Body of pancreas (tissue), 4 donors: ENCODE results near the gene MRM2. TPM values are rescaled to one million over a fixed set of nuclear protein-coding genes. Genes with fewer than 3 reads are reported as not detected.

Experiments
- ATAC-seq: fragments of 150-250 bp; one replicate; pipeline ENCODE4 v1.9.1; 2016
- DNase-seq, 4 donors: peaks; one replicate each; pipeline ENCODE4 v3.0.0-alpha.2; 2019
- H3K27ac ChIP-seq, 4 donors: fragments of 200-600 bp; sonication (generic); 1 replicate in 3 of 4; 2 replicates in 1 of 4; pipeline versions ENCODE4 v1.5.1 to v1.6.1; 2016 to 2019; ENCODE audit warnings: mild to moderate bottlenecking in 1 of 4, mixed read lengths in 1 of 4, moderate library complexity in 1 of 4
- H3K27me3 ChIP-seq, 2 donors: fragments of 200-600 bp; sonication (generic); one replicate each; pipeline ENCODE4 v1.6.0; 2016; ENCODE audit warnings: mild to moderate bottlenecking in 1 of 2
- H3K36me3 ChIP-seq, 2 donors: fragments of 200-600 bp; sonication (generic); replicated peaks in 1 of 2; 2 replicates each; pipeline ENCODE4 v1.5.1; 2016; ENCODE audit warnings: low read depth in 2 of 2; ENCODE audit not compliant: insufficient read depth in 1 of 2
- H3K4me1 ChIP-seq: fragments of 200-600 bp; sonication (generic); one replicate; pipeline ENCODE4 v1.6.0; 2016
- H3K4me3 ChIP-seq, 2 donors: fragments of 200-600 bp; sonication (generic); 1 replicate in 1 of 2; 2 replicates in 1 of 2; pipeline ENCODE4 v1.5.1; 2016 to 2019
- H3K9me3 ChIP-seq, 3 donors: fragments of 200-600 bp; sonication (generic); 1 replicate in 2 of 3; 2 replicates in 1 of 3; pipeline ENCODE4 v1.5.1; 2016
- POLR2A ChIP-seq, 3 donors: fragments of 450-650 bp; IDR thresholded peaks; one replicate each; pipeline ENCODE4 v1.6.1; 2016; ENCODE audit warnings: antibody characterized with exemption in 3 of 3, mild to moderate bottlenecking in 2 of 3
- whole genome bisulfite sequencing, 2 donors: methylation state at CpG; one replicate each; pipeline ENCODE4 v1.1.5; 2017; 5-methylcytosine and 5-hydroxymethylcytosine counted together
- intact Hi-C: fragments of 100-400 bp; cut with DNase I; formaldehyde crosslinking; loops from one replicate; pipeline ENCODE4 v1.15.1; 2023
- total RNA-seq, 2 donors: library from RNA; depleted of rRNA; stranded (reverse); fragments of >200 nt; gene quantifications; one replicate each; pipeline ENCODE4 v1.1.0, GENCODE V29; 2016
- TF ChIP-seq, protein P1 (sequence below), 7 experiments: fragments of 450-650 bp in 4 of 7; fragments of 200-600 bp in 3 of 7; sonication (generic) in 3 of 7; IDR thresholded peaks; one replicate each; pipeline ENCODE4 v1.5.1; 2016 to 2019; ENCODE audit warnings: antibody characterized with exemption in 7 of 7

The MRM2 gene
- total RNA-seq, 2 donors from 2014 or later = 7.6 to 8.8 TPM

- Histone ChIP-seq H3K4me3 (no peak overlapping the region), H3K27me3 (no peaks in the 10 kb centered on the region), H3K36me3 (no peaks in the 10 kb centered on the region), H3K27ac (no peak overlapping the region), H3K4me1 (peaks cover 5% of the 10 kb centered on the region), H3K9me3 (no peaks in the 10 kb centered on the region)
- TF ChIP-seq POLR2A (IDR thresholded peaks at IDR 0.05) = no peak
- TF ChIP-seq, protein P1, sequence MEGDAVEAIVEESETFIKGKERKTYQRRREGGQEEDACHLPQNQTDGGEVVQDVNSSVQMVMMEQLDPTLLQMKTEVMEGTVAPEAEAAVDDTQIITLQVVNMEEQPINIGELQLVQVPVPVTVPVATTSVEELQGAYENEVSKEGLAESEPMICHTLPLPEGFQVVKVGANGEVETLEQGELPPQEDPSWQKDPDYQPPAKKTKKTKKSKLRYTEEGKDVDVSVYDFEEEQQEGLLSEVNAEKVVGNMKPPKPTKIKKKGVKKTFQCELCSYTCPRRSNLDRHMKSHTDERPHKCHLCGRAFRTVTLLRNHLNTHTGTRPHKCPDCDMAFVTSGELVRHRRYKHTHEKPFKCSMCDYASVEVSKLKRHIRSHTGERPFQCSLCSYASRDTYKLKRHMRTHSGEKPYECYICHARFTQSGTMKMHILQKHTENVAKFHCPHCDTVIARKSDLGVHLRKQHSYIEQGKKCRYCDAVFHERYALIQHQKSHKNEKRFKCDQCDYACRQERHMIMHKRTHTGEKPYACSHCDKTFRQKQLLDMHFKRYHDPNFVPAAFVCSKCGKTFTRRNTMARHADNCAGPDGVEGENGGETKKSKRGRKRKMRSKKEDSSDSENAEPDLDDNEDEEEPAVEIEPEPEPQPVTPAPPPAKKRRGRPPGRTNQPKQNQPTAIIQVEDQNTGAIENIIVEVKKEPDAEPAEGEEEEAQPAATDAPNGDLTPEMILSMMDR (IDR thresholded peaks at IDR 0.05) = no peak
- DNase-seq (no peak), ATAC-seq (no peak)
- intact Hi-C loops = no loop called here
- WGBS, 2 donors = 53 to 70% methylated on average over 2 of the region's 2 CpGs
These were observed 38.4 kb upstream of the MRM2 start for GRCh38 chr7:2280424-2280823.

GRCh38 chr7:2279896-2280295 lies 37.9 kb upstream of the MRM2 start:
- H3K4me1 ChIP-seq = peaks cover 5% of the 10 kb centered on the region
- no peak for DNase-seq
- H3K27ac ChIP-seq = no peak overlapping the region
- no peak for ATAC-seq
- intact Hi-C loops = no loop called here
- no peaks in the 10 kb centered on the region for H3K36me3 ChIP-seq
- no peak overlapping the region for H3K4me3 ChIP-seq
- H3K9me3 ChIP-seq = no peaks in the 10 kb centered on the region
- TF ChIP-seq, protein P1 (IDR thresholded peaks at IDR 0.05) = no peak
- no peak for TF ChIP-seq POLR2A (IDR thresholded peaks at IDR 0.05)
- WGBS, 2 donors = 65 to 85% methylated on average over 4 of the region's 4 CpGs
- H3K27me3 ChIP-seq = no peaks in the 10 kb centered on the region

DNA sequence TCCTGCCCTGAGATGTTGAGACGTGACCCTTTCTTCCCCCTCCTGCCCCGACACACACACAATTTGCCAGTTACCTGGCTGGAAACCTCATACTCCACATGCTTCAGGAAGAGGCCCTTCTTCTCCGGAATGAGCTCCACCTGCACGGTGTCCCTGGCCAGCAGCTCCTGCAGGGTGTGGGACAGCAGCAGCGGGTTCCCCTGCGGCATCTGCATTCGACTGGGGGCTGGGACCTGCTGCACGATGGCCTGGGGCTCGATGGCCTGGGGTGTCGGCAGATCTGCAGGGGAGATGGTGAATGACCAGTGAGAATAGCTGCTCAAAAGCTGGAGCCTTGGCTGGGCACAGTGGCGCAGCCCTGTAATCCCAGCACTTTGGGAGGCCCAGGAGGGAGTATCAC lies 36.0 kb upstream of the MRM2 start:
- TF ChIP-seq POLR2A (IDR thresholded peaks at IDR 0.05) = no peak
- TF ChIP-seq, protein P1 (IDR thresholded peaks at IDR 0.05) = no peak
- intact Hi-C loops = no loop called here
- peaks cover 5% of the 10 kb centered on the region for H3K4me1 ChIP-seq
- no peak overlapping the region for H3K27ac ChIP-seq
- ATAC-seq (no peak), DNase-seq (no peak)
- no peak overlapping the region for H3K4me3 ChIP-seq
- WGBS, 2 donors = 82 to 92% methylated on average over 6 to 11 of the region's 11 CpGs
- H3K9me3 ChIP-seq = no peaks in the 10 kb centered on the region
- no peaks in the 10 kb centered on the region for H3K27me3 ChIP-seq
- H3K36me3 ChIP-seq = no peaks in the 10 kb centered on the region

- peaks cover 5% of the 10 kb centered on the region for H3K4me1 ChIP-seq
- no peak for TF ChIP-seq POLR2A (IDR thresholded peaks at IDR 0.05)
- TF ChIP-seq, protein P1 (IDR thresholded peaks at IDR 0.05) = no peak
- no peak overlapping the region for H3K4me3 ChIP-seq
- intact Hi-C loops = no loop called here
- no peaks in the 10 kb centered on the region for H3K9me3 ChIP-seq
- 90 to 91% methylated on average over 8 to 15 of the region's 18 CpGs for WGBS, 2 donors
- no peak for ATAC-seq
- H3K27me3 ChIP-seq = no peaks in the 10 kb centered on the region
- no peak overlapping the region for H3K27ac ChIP-seq
- no peak for DNase-seq
- H3K36me3 ChIP-seq = no peaks in the 10 kb centered on the region
These were observed 34.1 kb upstream of the MRM2 start for GRCh38 chr7:2276107-2276506.

DNA sequence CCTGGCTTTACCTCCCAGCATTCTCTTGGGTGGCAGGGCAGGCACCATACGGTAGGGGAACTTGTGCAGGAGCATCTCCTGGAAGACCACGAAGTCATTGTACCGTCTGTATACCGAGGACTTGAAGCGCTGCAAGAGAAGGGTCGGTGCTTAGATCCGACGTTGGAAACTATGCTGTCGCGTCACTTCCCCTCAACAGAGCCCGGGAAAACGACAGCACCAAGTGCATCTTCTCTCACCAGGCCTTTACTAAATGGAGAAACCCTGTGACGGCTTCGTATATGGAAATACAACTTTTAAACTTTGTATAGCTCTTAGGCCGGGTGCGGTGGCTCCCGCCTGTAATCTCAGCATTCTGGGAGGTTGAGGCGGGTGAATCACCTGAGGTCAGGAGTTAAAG lies 33.1 kb upstream of the MRM2 start:
- ATAC-seq (no peak), DNase-seq (no peak)
- H3K4me1 ChIP-seq = no peaks in the 10 kb centered on the region
- no peak overlapping the region for H3K4me3 ChIP-seq
- 85 to 89% methylated on average over 18 of the region's 18 CpGs for WGBS, 2 donors
- no peaks in the 10 kb centered on the region for H3K9me3 ChIP-seq
- H3K27me3 ChIP-seq = no peaks in the 10 kb centered on the region
- H3K36me3 ChIP-seq = no peaks in the 10 kb centered on the region
- no peak for TF ChIP-seq POLR2A (IDR thresholded peaks at IDR 0.05)
- TF ChIP-seq, protein P1 (IDR thresholded peaks at IDR 0.05) = no peak
- no peak overlapping the region for H3K27ac ChIP-seq
- intact Hi-C loops = no loop called here
